ENCODE measurements around the gene DCC.

The DCC gene

GRCh38 chr18:53451902-53452301 is 1111.9 kb downstream of the DCC start:
- Histone ChIP-seq H3K79me2 (ENCODE audit: insufficient read depth, low read depth) (no peaks in the 10 kb centered on the region), H3K36me3 (ENCODE audit: insufficient read depth) (no peaks in the 10 kb centered on the region), H3K9ac (no peak overlapping the region), H3K4me1 (ENCODE audit: low read depth, poor library complexity, severe bottlenecking) (no peaks in the 10 kb centered on the region), H3K4me3 (IDR thresholded peaks at IDR 0.05; ENCODE audit: insufficient read depth, low read depth, low read length) (no peak overlapping the region), H3K27me3 (ENCODE audit: insufficient read depth, low read depth) (no peaks in the 10 kb centered on the region), H3K4me2 (no peak overlapping the region), H4K20me1 (ENCODE audit: insufficient read depth) (no peaks in the 10 kb centered on the region), H2AFZ (ENCODE audit: low read depth) (no peak overlapping the region), H3K27ac (no peak overlapping the region)
- no peak for TF ChIP-seq CTCF (conservative IDR thresholded peaks at IDR 0.05; ENCODE audit: low read depth, low read length)

- Histone ChIP-seq H3K79me2 (ENCODE audit: insufficient read depth, low read depth) (no peaks in the 10 kb centered on the region), H3K4me3 (IDR thresholded peaks at IDR 0.05; ENCODE audit: insufficient read depth, low read depth, low read length) (no peak overlapping the region), H4K20me1 (ENCODE audit: insufficient read depth) (no peaks in the 10 kb centered on the region), H2AFZ (ENCODE audit: low read depth) (no peak overlapping the region), H3K27ac (no peak overlapping the region), H3K4me2 (no peak overlapping the region), H3K27me3 (ENCODE audit: insufficient read depth, low read depth) (no peaks in the 10 kb centered on the region), H3K9ac (no peak overlapping the region), H3K36me3 (ENCODE audit: insufficient read depth) (no peaks in the 10 kb centered on the region), H3K4me1 (ENCODE audit: low read depth, poor library complexity, severe bottlenecking) (no peaks in the 10 kb centered on the region)
- no peak for TF ChIP-seq CTCF (conservative IDR thresholded peaks at IDR 0.05; ENCODE audit: low read depth, low read length)
Measured at GRCh38 chr18:53457068-53457467, 1117.1 kb downstream of the DCC start.

DNA sequence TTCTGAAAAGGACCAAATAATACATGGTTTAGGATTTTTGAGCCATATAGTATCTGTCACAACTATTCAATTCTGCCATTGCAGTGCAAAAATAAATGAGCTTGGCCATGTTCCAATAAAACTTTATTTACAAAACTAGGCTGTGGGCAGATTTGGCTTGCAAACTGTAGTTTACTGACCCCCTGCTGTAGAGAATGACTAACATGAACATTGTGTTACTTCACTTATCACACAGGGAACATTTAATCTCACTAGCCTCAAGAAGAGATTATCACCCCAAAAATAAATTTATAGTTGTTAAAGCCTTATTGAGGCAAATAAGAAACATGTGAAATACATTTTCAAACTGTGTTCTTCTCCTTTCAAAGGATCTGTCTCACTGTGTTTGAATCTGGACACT is 1118.3 kb downstream of the DCC start:
- Histone ChIP-seq H3K4me2 (no peak overlapping the region), H3K27ac (no peak overlapping the region), H3K27me3 (ENCODE audit: insufficient read depth, low read depth) (no peaks in the 10 kb centered on the region), H3K9ac (no peak overlapping the region), H4K20me1 (ENCODE audit: insufficient read depth) (no peaks in the 10 kb centered on the region), H3K79me2 (ENCODE audit: insufficient read depth, low read depth) (no peaks in the 10 kb centered on the region), H2AFZ (ENCODE audit: low read depth) (no peak overlapping the region), H3K36me3 (ENCODE audit: insufficient read depth) (no peaks in the 10 kb centered on the region), H3K4me3 (IDR thresholded peaks at IDR 0.05; ENCODE audit: insufficient read depth, low read depth, low read length) (no peak overlapping the region), H3K4me1 (ENCODE audit: low read depth, poor library complexity, severe bottlenecking) (no peaks in the 10 kb centered on the region)
- no peak for TF ChIP-seq CTCF (conservative IDR thresholded peaks at IDR 0.05; ENCODE audit: low read depth, low read length)

DNA sequence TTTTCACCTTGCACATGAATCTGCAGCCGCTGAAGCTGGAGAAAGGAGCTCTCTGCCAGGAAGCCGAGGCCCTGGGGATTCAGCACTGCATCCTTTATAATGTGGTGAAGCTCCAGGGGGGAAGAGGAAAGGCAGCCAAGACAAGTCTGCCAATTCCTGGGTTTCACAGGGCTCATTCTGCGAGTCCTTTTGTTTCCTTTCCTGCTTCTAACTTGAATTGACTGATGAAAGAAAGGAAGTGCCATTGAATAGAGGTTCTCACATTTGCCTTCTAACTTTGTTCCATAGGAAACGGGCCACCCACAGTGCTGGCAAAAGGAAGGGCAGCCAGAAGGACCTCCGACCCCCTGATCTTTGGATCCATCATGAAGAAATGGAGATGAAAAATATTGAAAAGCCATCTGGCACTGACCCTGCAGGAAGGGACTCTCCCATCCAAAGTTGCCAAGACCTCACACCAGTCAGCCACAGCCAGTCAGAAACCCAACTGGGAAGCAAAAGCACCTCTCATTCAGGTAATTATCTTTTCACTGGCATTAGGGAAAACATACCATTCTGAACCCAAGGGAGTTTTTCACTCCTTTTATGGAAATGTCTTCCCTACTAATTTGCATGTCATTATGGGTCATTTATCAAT is 1119.1 kb downstream of the DCC start:
- no peak overlapping the region for H2AFZ ChIP-seq (ENCODE audit: low read depth)
- no peaks in the 10 kb centered on the region for H3K27me3 ChIP-seq (ENCODE audit: insufficient read depth, low read depth)
- no peak overlapping the region for H3K9ac ChIP-seq
- no peaks in the 10 kb centered on the region for H4K20me1 ChIP-seq (ENCODE audit: insufficient read depth)
- no peaks in the 10 kb centered on the region for H3K4me1 ChIP-seq (ENCODE audit: low read depth, poor library complexity, severe bottlenecking)
- no peaks in the 10 kb centered on the region for H3K79me2 ChIP-seq (ENCODE audit: insufficient read depth, low read depth)
- H3K4me2 ChIP-seq: no peak overlapping the region
- no peaks in the 10 kb centered on the region for H3K36me3 ChIP-seq (ENCODE audit: insufficient read depth)
- no peak overlapping the region for H3K4me3 ChIP-seq (IDR thresholded peaks at IDR 0.05; ENCODE audit: insufficient read depth, low read depth, low read length)
- H3K27ac ChIP-seq: no peak overlapping the region
- no peak for TF ChIP-seq CTCF (conservative IDR thresholded peaks at IDR 0.05; ENCODE audit: low read depth, low read length)

Measured in KMS-11 (cell line).